Osteoblast (primary cell): ENCODE data around the gene ANAPC13. TPM values are rescaled to one million over a fixed set of nuclear protein-coding genes. Genes with fewer than 3 reads are reported as not detected.

Source experiments
- DNase-seq: peaks from one replicate; pipeline ENCODE4 v3.0.0; 2011; ENCODE audit warnings: low spot score, mixed read lengths; ENCODE audit not compliant: insufficient read length; ENCODE audit errors: missing footprints
- H2AFZ ChIP-seq: 2 replicates; pipeline ENCODE4 v1.6.0; 2011; ENCODE audit warnings: mild to moderate bottlenecking, low read length
- H3K27ac ChIP-seq: 2 replicates; pipeline ENCODE4 v1.5.1; 2011; ENCODE audit warnings: mild to moderate bottlenecking, low read depth, low read length, moderate library complexity
- H3K27me3 ChIP-seq: 2 replicates; pipeline ENCODE4 v1.6.0; 2012; ENCODE audit warnings: mild to moderate bottlenecking, control low read depth, inconsistent platforms, low read length, moderate library complexity; ENCODE audit not compliant: insufficient read depth
- H3K36me3 ChIP-seq: 2 replicates; pipeline ENCODE4 v1.5.1; 2011; ENCODE audit warnings: mild to moderate bottlenecking, low read length, control low read depth, moderate library complexity; ENCODE audit not compliant: insufficient read depth
- H3K4me1 ChIP-seq: 2 replicates; pipeline ENCODE4 v1.5.1; 2011; ENCODE audit warnings: mild to moderate bottlenecking, low read length, control low read depth, moderate library complexity; ENCODE audit not compliant: insufficient read depth
- H3K4me2 ChIP-seq: 2 replicates; pipeline ENCODE4 v1.6.0; 2011; ENCODE audit warnings: mild to moderate bottlenecking, low read length; ENCODE audit not compliant: insufficient read depth
- H3K4me3 ChIP-seq: fragments of 200-600 bp; sonication (generic); 3 replicates; pipeline ENCODE4 v1.5.1; 2012; ENCODE audit warnings: mild to moderate bottlenecking, low read length, inconsistent platforms; ENCODE audit not compliant: insufficient read depth
- H3K79me2 ChIP-seq: 2 replicates; pipeline ENCODE4 v1.6.0; 2012; ENCODE audit warnings: mild to moderate bottlenecking, low read length, control low read depth, inconsistent platforms; ENCODE audit not compliant: insufficient read depth
- H3K9me3 ChIP-seq: 2 replicates; pipeline ENCODE4 v1.5.1; 2011; ENCODE audit warnings: low read depth, low read length, control low read depth
- H4K20me1 ChIP-seq: 2 replicates; pipeline ENCODE4 v1.6.0; 2012; ENCODE audit warnings: mild to moderate bottlenecking, low read length, control low read depth; ENCODE audit not compliant: insufficient read depth
- CTCF ChIP-seq: IDR thresholded peaks from 2 replicates; pipeline ENCODE4 v1.5.1; 2011; ENCODE audit warnings: mild to moderate bottlenecking, low read depth, low read length, moderate library complexity; ENCODE audit errors: extremely low read depth
- total RNA-seq: library from RNA; depleted of rRNA; stranded (reverse); fragments of >200 nt; gene quantifications from 2 replicates; pipeline ENCODE4 v1.2.3, GENCODE V29; 2012

Gene ANAPC13
- total RNA-seq, 1 donor = 68.4 TPM

- H3K27ac ChIP-seq = no peak overlapping the region
- TF ChIP-seq CTCF = no peak
- no peaks in the 10 kb centered on the region for H3K36me3 ChIP-seq
- no peak overlapping the region for H3K4me2 ChIP-seq
- no peak overlapping the region for H3K4me3 ChIP-seq
- no peaks in the 10 kb centered on the region for H3K27me3 ChIP-seq
- H4K20me1 ChIP-seq = no peaks in the 10 kb centered on the region
- H3K79me2 ChIP-seq = peaks cover 28% of the 10 kb centered on the region
- DNase-seq = no peak
- H2AFZ ChIP-seq = no peak overlapping the region
- no peaks in the 10 kb centered on the region for H3K4me1 ChIP-seq
- peaks cover 1% of the 10 kb centered on the region for H3K9me3 ChIP-seq
Observed at GRCh38 chr3:134527538-134528186, 41.9 kb upstream of the ANAPC13 start.

- Histone ChIP-seq H3K27ac (no peak overlapping the region), H3K4me1 (no peaks in the 10 kb centered on the region), H3K27me3 (no peaks in the 10 kb centered on the region), H2AFZ (no peak overlapping the region), H4K20me1 (no peaks in the 10 kb centered on the region), H3K9me3 (peaks cover 1% of the 10 kb centered on the region), H3K36me3 (no peaks in the 10 kb centered on the region), H3K79me2 (peaks cover 28% of the 10 kb centered on the region), H3K4me2 (no peak overlapping the region), H3K4me3 (no peak overlapping the region)
- no peak for DNase-seq
- peak; percentile 38 for TF ChIP-seq CTCF
Observed at GRCh38 chr3:134527037-134527436, 41.3 kb upstream of the ANAPC13 start.

GRCh38 chr3:134526319-134526718, 40.5 kb upstream of the ANAPC13 start:
- H3K27me3 ChIP-seq = no peaks in the 10 kb centered on the region
- no peaks in the 10 kb centered on the region for H4K20me1 ChIP-seq
- H3K9me3 ChIP-seq = peaks cover 1% of the 10 kb centered on the region
- no peak overlapping the region for H3K4me2 ChIP-seq
- H3K79me2 ChIP-seq = peaks cover 28% of the 10 kb centered on the region
- no peak overlapping the region for H3K27ac ChIP-seq
- H3K36me3 ChIP-seq = no peaks in the 10 kb centered on the region
- no peaks in the 10 kb centered on the region for H3K4me1 ChIP-seq
- no peak overlapping the region for H3K4me3 ChIP-seq
- no peak for DNase-seq
- H2AFZ ChIP-seq = no peak overlapping the region
- no peak for TF ChIP-seq CTCF

- peaks cover 28% of the 10 kb centered on the region for H3K79me2 ChIP-seq
- TF ChIP-seq CTCF = no peak
- H3K27ac ChIP-seq = no peak overlapping the region
- H2AFZ ChIP-seq = no peak overlapping the region
- DNase-seq = no peak
- no peaks in the 10 kb centered on the region for H3K27me3 ChIP-seq
- H3K9me3 ChIP-seq = peaks cover 1% of the 10 kb centered on the region
- H3K36me3 ChIP-seq = no peaks in the 10 kb centered on the region
- no peaks in the 10 kb centered on the region for H3K4me1 ChIP-seq
- no peak overlapping the region for H3K4me3 ChIP-seq
- no peaks in the 10 kb centered on the region for H4K20me1 ChIP-seq
- H3K4me2 ChIP-seq = no peak overlapping the region
Observed at GRCh38 chr3:134525293-134525692, 39.5 kb upstream of the ANAPC13 start.
